HT1080 (cell line): ENCODE data around the gene FSIP1. TPM values are rescaled to one million over a fixed set of nuclear protein-coding genes. Genes with fewer than 3 reads are reported as not detected.

Source experiments
- DNase-seq: peaks from one replicate; pipeline ENCODE4 v3.0.0-alpha.2; 2015; ENCODE audit warnings: low read depth
- total RNA-seq: library from RNA; depleted of rRNA; stranded (reverse); fragments of >200 nt; shearing (Covaris generic); gene quantifications from 2 replicates; pipeline ENCODE4 v1.2.3, GENCODE V29; 2014

Gene FSIP1
- total RNA-seq, 1 experiment from 2014 or later, result 0.93 TPM

- DNase-seq, result no peak
These were observed 159.8 kb downstream of the FSIP1 start for GRCh38 chr15:39622660-39623516.

GRCh38 chr15:39621976-39622375 is 160.7 kb downstream of the FSIP1 start:
- DNase-seq, result no peak

GRCh38 chr15:39621210-39621609 is 161.4 kb downstream of the FSIP1 start:
- no peak for DNase-seq

GRCh38 chr15:39618063-39618823 is 164.4 kb downstream of the FSIP1 start:
- DNase-seq, result no peak

GRCh38 chr15:39616731-39617455 is 165.7 kb downstream of the FSIP1 start:
- peak; percentile 65 for DNase-seq

GRCh38 chr15:39613861-39614260 is 168.8 kb downstream of the FSIP1 start:
- no peak for DNase-seq

- DNase-seq, result peak; percentile 41
These were observed 169.4 kb downstream of the FSIP1 start for GRCh38 chr15:39613271-39613670.

GRCh38 chr15:39610665-39611064 is 172.0 kb downstream of the FSIP1 start:
- DNase-seq, result no peak

- no peak for DNase-seq
These were observed 173.3 kb downstream of the FSIP1 start for GRCh38 chr15:39609166-39609916.

GRCh38 chr15:39608185-39609139 is 174.2 kb downstream of the FSIP1 start:
- DNase-seq, result no peak

- no peak for DNase-seq
These were observed 177.5 kb downstream of the FSIP1 start for GRCh38 chr15:39605146-39605545.

GRCh38 chr15:39602143-39602542 is 180.5 kb downstream of the FSIP1 start:
- DNase-seq, result no peak

GRCh38 chr15:39599871-39600270 is 182.8 kb downstream of the FSIP1 start:
- DNase-seq, result no peak

- no peak for DNase-seq
These were observed 183.4 kb downstream of the FSIP1 start for GRCh38 chr15:39598958-39599845.

GRCh38 chr15:39598186-39598850 is 184.3 kb downstream of the FSIP1 start:
- DNase-seq, result no peak

- no peak for DNase-seq
These were observed 184.9 kb downstream of the FSIP1 start for GRCh38 chr15:39597751-39598185.

GRCh38 chr15:39597336-39597735 is 185.3 kb downstream of the FSIP1 start:
- DNase-seq, result no peak

- DNase-seq, result no peak
These were observed 186.1 kb downstream of the FSIP1 start for GRCh38 chr15:39596358-39597051.
